ENCODE results near the gene UTP4. TPM values are rescaled to one million over a fixed set of nuclear protein-coding genes. Genes with fewer than 3 reads are reported as not detected.

UTP4 gene
- total RNA-seq, 3 donors from 2014 or later = 24.6 to 34.1 (median 33.9) TPM

GRCh38 chr16:69182730-69183416 lies 50.4 kb downstream of the UTP4 start:
- peak overlapping the region in 1 of 2 donors; percentile 4 for H3K27ac ChIP-seq
- DNase-seq (ENCODE audit: low spot score in 2 of 2) = no peak
- no peak overlapping the region for H3K4me3 ChIP-seq
- no peaks in the 10 kb centered on the region for H3K27me3 ChIP-seq
- H3K4me1 ChIP-seq = peaks cover 5 to 10% of the 10 kb centered on the region in 2 donors
- H3K36me3 ChIP-seq = no peaks in the 10 kb centered on the region
- no peak for TF ChIP-seq POLR2A (IDR thresholded peaks at IDR 0.05)
- TF ChIP-seq CTCF (IDR thresholded peaks at IDR 0.05) = no peak
- no peak for TF ChIP-seq POLR2AphosphoS5 (IDR thresholded peaks at IDR 0.05)
- no peaks in the 10 kb centered on the region for H3K9me3 ChIP-seq
- intact Hi-C loops (cut with DNase I; ENCODE audit: low total_unique reads) = no loop called here

- H3K9me3 ChIP-seq = no peaks in the 10 kb centered on the region
- H3K27ac ChIP-seq = peak within 1 kb of the TSS; percentile 90 to 97
- peaks cover 0 to 5% of the 10 kb centered on the region in 2 donors for H3K4me1 ChIP-seq
- H3K36me3 ChIP-seq = no peaks in the 10 kb centered on the region
- peak; percentile 88 to 92 for DNase-seq (ENCODE audit: low spot score in 2 of 2)
- TF ChIP-seq POLR2AphosphoS5 (IDR thresholded peaks at IDR 0.05) = peak; percentile 54 to 78 (median 67)
- peak; percentile 83 for TF ChIP-seq POLR2A (IDR thresholded peaks at IDR 0.05)
- no peak for TF ChIP-seq CTCF (IDR thresholded peaks at IDR 0.05)
- no peaks in the 10 kb centered on the region for H3K27me3 ChIP-seq
- peak within 1 kb of the TSS; percentile 71 to 83 (median 76) for H3K4me3 ChIP-seq
- intact Hi-C loops (cut with DNase I; ENCODE audit: low total_unique reads) = no loop called here
These were observed 54.4 kb downstream of the UTP4 start, which contains the start of gene SNTB2 for GRCh38 chr16:69186642-69187445. Gene SNTB2 (plus strand): TSS chr16:69187164. CDS start chr16:69187167, 3 bp downstream.

- peak overlapping the region; percentile 90 to 97 for H3K27ac ChIP-seq
- H3K36me3 ChIP-seq = no peaks in the 10 kb centered on the region
- no peaks in the 10 kb centered on the region for H3K27me3 ChIP-seq
- peak; percentile 29 to 66 for DNase-seq (ENCODE audit: low spot score in 2 of 2)
- H3K4me3 ChIP-seq = peak overlapping the region; percentile 71 to 83 (median 76)
- TF ChIP-seq POLR2A (IDR thresholded peaks at IDR 0.05) = no peak
- TF ChIP-seq CTCF (IDR thresholded peaks at IDR 0.05) = no peak
- TF ChIP-seq POLR2AphosphoS5 (IDR thresholded peaks at IDR 0.05) = peak in 1 of 3 donors; percentile 3
- H3K4me1 ChIP-seq = peaks cover 0 to 5% of the 10 kb centered on the region in 2 donors
- intact Hi-C loops (cut with DNase I; ENCODE audit: low total_unique reads) = no loop called here
- H3K9me3 ChIP-seq = no peaks in the 10 kb centered on the region
These were observed 55.2 kb downstream of the UTP4 start for GRCh38 chr16:69187446-69188235.

GRCh38 chr16:69188236-69188549 lies 55.7 kb downstream of the UTP4 start:
- Histone ChIP-seq H3K36me3 (no peaks in the 10 kb centered on the region), H3K9me3 (no peaks in the 10 kb centered on the region), H3K4me3 (peak overlapping the region; percentile 71 to 83 (median 76)), H3K27ac (peak overlapping the region; percentile 67 to 90), H3K4me1 (peaks cover 0 to 5% of the 10 kb centered on the region in 2 donors), H3K27me3 (no peaks in the 10 kb centered on the region)
- intact Hi-C loops (cut with DNase I; ENCODE audit: low total_unique reads) = no loop called here
- TF ChIP-seq CTCF (IDR thresholded peaks at IDR 0.05) = no peak
- peak in 1 of 3 donors; percentile 6 for TF ChIP-seq POLR2AphosphoS5 (IDR thresholded peaks at IDR 0.05)
- no peak for DNase-seq (ENCODE audit: low spot score in 2 of 2)

Measured in breast epithelium (tissue), 4 donors.